Effector memory CD4-positive, alpha-beta T cell (primary cell): ENCODE results near the gene SOX13.

Experiments
- DNase-seq, 3 donors: peaks; one replicate each; pipeline ENCODE4 v3.0.0-alpha.2; 2020
- H3K27ac ChIP-seq: 2 replicates; pipeline ENCODE4 v1.7.0; 2013; ENCODE audit warnings: mild to moderate bottlenecking, low read length, moderate library complexity; ENCODE audit not compliant: insufficient read depth, poor library complexity, severe bottlenecking
- H3K27me3 ChIP-seq: replicated peaks from 2 replicates; pipeline ENCODE4 v1.7.0; 2013; ENCODE audit warnings: mild to moderate bottlenecking, low read length; ENCODE audit not compliant: insufficient read depth, control insufficient read depth, poor library complexity, severe bottlenecking
- H3K36me3 ChIP-seq: 2 replicates; pipeline ENCODE4 v1.7.0; 2013; ENCODE audit warnings: mild to moderate bottlenecking, low read length, moderate library complexity; ENCODE audit not compliant: control insufficient read depth, insufficient read depth
- H3K4me1 ChIP-seq: 2 replicates; pipeline ENCODE4 v1.7.0; 2013; ENCODE audit warnings: low read length, mild to moderate bottlenecking; ENCODE audit not compliant: control insufficient read depth, insufficient read depth, poor library complexity, severe bottlenecking
- H3K4me3 ChIP-seq: 2 replicates; pipeline ENCODE4 v1.7.0; 2013; ENCODE audit warnings: low read length, low read depth, mild to moderate bottlenecking; ENCODE audit not compliant: insufficient read depth, poor library complexity, severe bottlenecking
- H3K9me3 ChIP-seq: 2 replicates; pipeline ENCODE4 v1.7.0; 2013; ENCODE audit warnings: mild to moderate bottlenecking, low read length, moderate library complexity; ENCODE audit not compliant: control insufficient read depth

The SOX13 gene

DNA sequence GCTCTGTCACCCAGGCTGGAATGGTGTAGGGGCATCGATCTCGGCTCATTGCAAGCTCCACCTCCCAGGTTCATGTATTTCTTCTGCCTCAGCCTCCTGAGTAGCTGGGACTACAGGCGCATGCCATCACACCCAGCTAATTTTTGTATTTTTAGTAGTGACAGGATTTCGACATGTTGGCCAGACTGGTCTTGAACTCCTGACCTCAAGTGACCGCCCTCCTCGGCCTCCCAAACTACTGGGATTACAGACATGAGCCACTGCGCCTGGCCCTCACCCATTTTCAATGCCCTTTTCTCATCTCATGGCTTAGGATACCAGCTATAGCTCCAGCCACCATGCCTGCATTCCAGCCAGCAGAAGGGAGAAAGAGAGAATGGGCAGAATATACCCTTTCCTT is 12.9 kb upstream of the SOX13 start:
- no peak for DNase-seq
- H3K4me1 ChIP-seq, result no peaks in the 10 kb centered on the region
- H3K36me3 ChIP-seq, result no peaks in the 10 kb centered on the region
- no peak overlapping the region for H3K27ac ChIP-seq
- no peaks in the 10 kb centered on the region for H3K9me3 ChIP-seq
- no peak overlapping the region for H3K4me3 ChIP-seq
- H3K27me3 ChIP-seq, result no peaks in the 10 kb centered on the region

DNA sequence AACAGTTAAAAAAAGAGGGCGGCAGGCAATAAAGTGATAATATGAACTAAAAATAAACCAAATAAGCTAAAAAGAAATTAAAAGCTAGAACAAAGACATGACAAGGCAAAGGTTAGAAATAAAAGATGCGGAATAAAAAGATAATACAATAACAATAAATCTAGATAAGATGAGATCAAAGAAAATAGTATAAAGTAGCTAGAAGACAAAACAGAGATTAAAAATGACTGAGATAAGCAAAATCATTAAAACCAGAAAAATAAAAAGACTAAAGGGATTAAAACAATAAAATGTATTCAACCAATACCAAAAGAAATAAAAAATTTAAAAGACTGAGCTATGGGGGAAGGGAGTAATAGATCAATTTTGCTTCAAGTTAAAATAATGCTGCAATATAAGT is 10.8 kb upstream of the SOX13 start:
- H3K9me3 ChIP-seq, result no peaks in the 10 kb centered on the region
- H3K27ac ChIP-seq, result no peak overlapping the region
- no peaks in the 10 kb centered on the region for H3K27me3 ChIP-seq
- H3K4me1 ChIP-seq, result peaks cover 4% of the 10 kb centered on the region
- no peaks in the 10 kb centered on the region for H3K36me3 ChIP-seq
- DNase-seq, result no peak
- no peak overlapping the region for H3K4me3 ChIP-seq

DNA sequence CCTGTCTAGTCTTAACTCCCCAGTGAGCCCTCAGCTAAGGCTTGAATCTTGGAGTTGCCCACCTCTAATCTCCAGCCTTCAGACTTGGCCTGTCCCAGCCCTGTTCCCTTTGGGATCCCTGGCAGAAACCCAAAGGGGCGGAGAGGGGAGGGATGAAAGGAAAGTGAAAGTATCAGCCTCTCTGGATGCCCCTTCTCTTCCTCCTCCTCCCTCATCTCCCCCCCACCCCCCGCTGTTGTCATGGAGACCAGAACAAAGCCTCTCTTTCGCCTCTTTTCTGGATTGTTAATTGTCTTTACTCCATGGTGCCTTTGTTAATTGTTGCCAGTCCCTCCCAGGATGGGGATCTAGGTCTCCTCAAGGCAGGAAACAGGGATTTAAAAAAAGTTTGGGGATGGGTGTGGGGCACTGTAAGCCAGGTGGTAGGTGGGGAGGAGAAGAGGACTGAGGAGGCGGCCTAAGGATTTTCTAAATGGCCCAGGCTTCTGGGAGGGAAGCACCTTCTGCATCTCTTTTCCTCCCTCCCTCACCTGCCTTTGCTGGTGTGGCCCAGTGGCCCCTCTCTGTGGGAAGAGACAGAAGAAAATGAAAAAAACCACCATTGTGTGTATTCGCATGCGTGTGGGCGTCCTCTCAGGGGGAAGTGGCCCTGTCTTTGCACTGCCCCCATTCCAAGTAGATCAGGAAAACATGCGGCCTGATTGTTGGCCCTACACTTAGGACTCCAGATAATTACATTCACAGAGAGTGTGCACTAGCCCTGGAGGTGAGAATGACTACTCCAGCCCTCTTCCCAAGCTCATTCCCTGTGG is 7.5 kb upstream of the SOX13 start:
- H3K36me3 ChIP-seq, result no peaks in the 10 kb centered on the region
- no peak overlapping the region for H3K27ac ChIP-seq
- no peaks in the 10 kb centered on the region for H3K27me3 ChIP-seq
- H3K9me3 ChIP-seq, result no peaks in the 10 kb centered on the region
- H3K4me1 ChIP-seq, result peaks cover 4% of the 10 kb centered on the region
- DNase-seq, result no peak
- H3K4me3 ChIP-seq, result no peak overlapping the region

DNA sequence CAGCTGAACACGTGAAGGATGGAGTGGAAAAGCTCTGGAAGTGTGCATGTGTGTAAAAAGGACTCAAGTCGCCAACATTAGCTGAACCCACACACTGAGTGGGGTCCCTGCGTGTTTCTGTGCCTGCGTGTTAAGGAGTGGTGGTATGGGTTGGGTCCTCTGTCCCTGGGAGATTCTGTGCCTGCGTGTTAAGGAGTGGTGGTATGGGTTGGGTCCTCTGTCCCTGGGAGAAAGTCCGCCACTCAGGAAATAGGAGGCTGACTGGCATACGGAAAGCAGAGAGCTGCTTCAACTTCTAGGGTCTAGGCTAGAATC is 7.0 kb upstream of the SOX13 start:
- Histone ChIP-seq H3K36me3 (no peaks in the 10 kb centered on the region), H3K27ac (no peak overlapping the region), H3K9me3 (no peaks in the 10 kb centered on the region), H3K4me3 (no peak overlapping the region), H3K27me3 (no peaks in the 10 kb centered on the region), H3K4me1 (peaks cover 4% of the 10 kb centered on the region)
- DNase-seq, result no peak

DNA sequence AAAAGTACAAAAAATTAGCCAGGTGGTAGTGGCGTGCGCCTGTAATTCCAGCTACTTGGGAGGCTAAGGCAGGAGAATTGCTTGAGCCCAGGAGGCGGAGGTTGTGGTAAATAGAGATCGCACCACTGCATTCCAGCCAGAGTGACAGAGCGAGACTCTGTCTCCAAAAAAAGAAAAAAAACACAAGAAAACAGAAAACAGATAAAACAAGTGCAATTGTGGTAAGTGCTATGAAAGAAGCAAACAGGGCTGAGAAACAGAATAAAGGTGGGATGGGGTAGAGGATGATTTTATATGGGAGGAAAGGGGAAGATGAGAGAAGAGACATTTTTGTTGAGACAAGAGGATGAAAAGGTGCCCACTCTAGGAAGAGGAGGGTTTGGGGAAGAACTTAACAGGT is 5.0 kb upstream of the SOX13 start:
- no peak for DNase-seq
- Histone ChIP-seq H3K4me1 (peaks cover 4% of the 10 kb centered on the region), H3K27me3 (no peaks in the 10 kb centered on the region), H3K36me3 (no peaks in the 10 kb centered on the region), H3K4me3 (no peak overlapping the region), H3K27ac (no peak overlapping the region), H3K9me3 (no peaks in the 10 kb centered on the region)

DNA sequence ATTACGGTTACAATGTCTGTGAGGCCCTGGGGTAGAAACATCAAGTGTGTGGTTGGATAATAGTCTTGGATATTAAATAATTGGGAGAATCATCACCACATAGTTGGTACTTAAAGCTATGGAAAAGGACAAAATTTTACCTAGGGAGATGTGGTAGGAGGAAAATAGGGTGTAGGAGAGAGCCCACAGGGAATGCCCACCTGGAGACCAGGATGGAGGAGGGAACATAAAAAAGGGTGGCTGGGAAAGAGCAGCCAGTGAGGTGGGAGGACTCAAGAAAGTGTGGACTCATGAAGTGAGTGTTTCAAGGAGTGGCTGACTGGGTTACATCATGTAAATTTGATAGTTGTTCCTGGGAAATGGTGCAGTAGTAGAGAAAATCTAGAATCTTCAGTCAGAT is 3.0 kb upstream of the SOX13 start:
- no peaks in the 10 kb centered on the region for H3K36me3 ChIP-seq
- DNase-seq, result no peak
- H3K27me3 ChIP-seq, result peaks cover 11% of the 10 kb centered on the region
- H3K27ac ChIP-seq, result no peak overlapping the region
- H3K4me1 ChIP-seq, result peaks cover 13% of the 10 kb centered on the region
- H3K9me3 ChIP-seq, result no peaks in the 10 kb centered on the region
- H3K4me3 ChIP-seq, result no peak overlapping the region

DNA sequence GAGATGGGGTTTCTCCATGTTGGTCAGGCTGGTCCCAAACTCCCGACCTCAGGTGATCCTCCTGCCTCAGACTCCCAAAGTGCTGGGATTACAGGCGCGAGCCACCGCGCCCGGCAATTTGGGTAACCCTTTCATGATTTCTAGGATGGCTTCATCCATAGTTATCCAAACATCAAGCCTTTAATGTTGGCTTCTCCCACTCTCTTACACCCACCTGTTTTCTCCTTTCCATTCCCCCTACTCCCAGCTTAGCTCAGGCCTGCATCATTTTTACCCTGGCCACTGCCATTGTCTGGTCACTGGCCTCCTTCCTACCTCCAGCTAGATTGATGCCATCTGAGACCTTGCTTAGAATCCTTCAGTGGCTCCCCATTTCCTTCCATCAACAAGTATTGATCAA is 2.0 kb upstream of the SOX13 start:
- DNase-seq, result no peak
- peaks cover 15% of the 10 kb centered on the region for H3K4me1 ChIP-seq
- H3K27me3 ChIP-seq, result peaks cover 14% of the 10 kb centered on the region
- no peak overlapping the region for H3K4me3 ChIP-seq
- no peak overlapping the region for H3K27ac ChIP-seq
- H3K36me3 ChIP-seq, result no peaks in the 10 kb centered on the region
- H3K9me3 ChIP-seq, result no peaks in the 10 kb centered on the region

DNA sequence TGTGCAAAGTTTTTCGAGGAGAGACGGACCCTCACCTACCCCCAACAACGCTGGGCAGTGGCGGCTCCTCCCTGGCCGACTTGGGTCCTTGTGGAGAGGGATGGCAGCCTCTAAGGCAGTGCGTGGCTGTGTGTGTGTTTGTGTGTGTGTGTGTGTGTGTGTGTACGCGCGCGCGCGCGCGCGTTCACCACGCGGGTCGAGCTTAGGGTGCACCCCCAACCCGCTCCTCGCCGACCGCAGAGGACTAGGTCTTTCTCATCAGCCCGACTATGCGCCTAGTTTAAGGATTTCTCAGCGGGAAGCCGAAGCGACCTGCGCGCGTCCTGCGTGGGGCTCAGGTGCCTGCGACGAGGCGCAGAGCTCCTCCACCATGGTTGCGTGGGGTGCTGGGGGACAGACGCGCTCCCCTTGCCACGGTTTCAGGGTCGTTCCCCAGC is 940 bp downstream of the SOX13 start:
- Histone ChIP-seq H3K27ac (no peak overlapping the region), H3K36me3 (no peaks in the 10 kb centered on the region), H3K4me3 (peak overlapping the region; percentile 68), H3K4me1 (peaks cover 15% of the 10 kb centered on the region), H3K9me3 (no peaks in the 10 kb centered on the region), H3K27me3 (peaks cover 14% of the 10 kb centered on the region)
- no peak for DNase-seq

DNA sequence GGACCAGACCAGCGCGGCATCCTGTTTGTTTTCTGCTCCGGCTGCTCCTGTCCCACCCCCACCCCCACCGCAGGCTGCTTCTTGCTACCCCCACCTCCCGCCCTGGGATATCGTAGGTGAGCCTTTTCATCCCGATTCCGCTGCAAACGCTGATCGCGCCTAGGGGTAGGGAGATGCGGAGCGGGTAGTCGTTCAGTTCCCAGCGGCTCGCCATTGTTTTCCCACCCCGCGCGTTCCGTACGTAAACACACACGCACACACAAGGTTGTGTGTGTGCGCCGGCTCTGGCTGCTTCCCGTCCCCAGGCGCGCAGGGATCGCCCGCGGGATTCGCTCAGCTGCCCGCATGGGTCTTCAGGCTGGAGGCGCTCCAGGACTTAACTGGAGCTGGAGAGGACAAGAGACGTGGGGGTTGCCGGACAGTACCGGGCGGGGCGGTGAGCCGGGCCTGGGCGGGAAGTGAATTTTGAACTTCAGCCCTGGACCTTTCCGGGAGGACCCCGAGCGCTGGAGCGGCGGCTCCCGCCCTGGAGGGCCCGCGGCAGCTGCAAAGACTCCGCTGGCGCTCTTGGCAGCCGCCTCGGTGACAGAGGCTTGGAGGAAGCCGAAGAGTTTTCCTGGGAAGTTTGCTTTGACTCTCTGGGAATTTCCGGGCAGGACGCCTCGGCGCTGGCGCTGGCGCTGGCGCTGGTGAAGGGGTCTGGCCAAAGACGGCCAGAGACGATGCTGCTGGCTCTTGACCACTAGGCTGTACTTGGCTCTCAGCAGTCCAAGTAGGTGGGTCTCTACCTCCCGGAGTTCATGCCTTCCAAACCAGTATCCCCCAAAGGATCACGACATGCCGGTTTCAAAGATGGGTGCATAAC is 1.6 kb downstream of the SOX13 start:
- Histone ChIP-seq H3K27me3 (peaks cover 14% of the 10 kb centered on the region), H3K4me3 (peak overlapping the region; percentile 68)

DNA sequence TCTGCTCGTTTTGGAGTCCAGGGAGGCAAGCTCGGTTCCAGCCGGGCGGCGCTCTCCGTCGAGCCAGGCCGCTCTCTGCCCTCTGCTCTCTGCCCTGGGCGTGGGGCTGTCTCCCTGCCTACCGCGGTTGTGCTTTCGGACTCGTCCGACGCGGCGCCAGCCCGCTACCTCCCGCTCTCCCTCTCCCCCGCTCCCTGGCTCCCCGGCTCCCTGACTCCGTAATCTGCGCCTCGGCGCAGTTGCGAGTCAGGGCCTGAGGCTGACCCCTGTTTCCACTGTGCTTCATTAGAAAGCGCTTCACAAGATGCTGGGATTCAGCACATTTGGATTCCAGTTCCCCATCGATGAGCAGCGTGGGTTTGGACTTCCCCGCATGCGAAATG is 2.2 kb downstream of the SOX13 start:
- Histone ChIP-seq H3K9me3 (no peaks in the 10 kb centered on the region), H3K4me1 (peaks cover 15% of the 10 kb centered on the region), H3K27ac (no peak overlapping the region), H3K27me3 (peaks cover 14% of the 10 kb centered on the region), H3K36me3 (no peaks in the 10 kb centered on the region), H3K4me3 (peak overlapping the region; percentile 68)
- DNase-seq, result no peak

More for the DNA sequence above, 1.6 kb downstream of the SOX13 start:
- Histone ChIP-seq H3K36me3 (no peaks in the 10 kb centered on the region), H3K27ac (no peak overlapping the region), H3K4me1 (peaks cover 15% of the 10 kb centered on the region), H3K9me3 (no peaks in the 10 kb centered on the region)
- no peak for DNase-seq
